HCT116 (cell line): ENCODE measurements around the gene CIDEC. TPM values are rescaled to one million over a fixed set of nuclear protein-coding genes. Genes with fewer than 3 reads are reported as not detected.

ENCODE experiments used
- ATAC-seq: fragments of 200-7000 bp; cut with Tn5 transposase; 2 replicates; pipeline ENCODE4 v1.9.1; 2020; ENCODE audit warnings: mild to moderate bottlenecking, moderate library complexity
- BruUV-seq: library from RNA; stranded (reverse); fragments of 400-500 nt; replicated peaks from 2 replicates; lab custom pipeline; 2021; lab: Mats Ljungman, UMichigan
- CTCF ChIA-PET: fragments of 300-600 bp; sonication (Branson Sonifier 250); formaldehyde crosslinking; loops from one replicate; lab custom pipeline; 2021; ENCODE audit warnings: antibody characterized with exemption; lab: Charles Lee
- POLR2A ChIA-PET: fragments of 300-600, 350-600 bp; sonication (Branson Sonifier 250); formaldehyde crosslinking; loops from one replicate; lab custom pipeline; 2021; ENCODE audit warnings: antibody characterized with exemption; lab: Charles Lee
- RAD21 ChIA-PET, 2 experiments: fragments of 300-600 bp; sonication (Branson Sonifier 250); formaldehyde crosslinking; loops; one replicate each; lab custom pipeline; 2023; ENCODE audit warnings: low total read pairs in 2 of 2; ENCODE audit not compliant: uncharacterized antibody in 2 of 2, unreplicated experiment in 2 of 2, low non-redundant PET in 1 of 2; lab: Charles Lee
- DNase-seq: peaks from one replicate; pipeline ENCODE4 v3.0.0-alpha.2; 2010; ENCODE audit warnings: low read depth, low spot score
- H2AFZ ChIP-seq: fragments of 200-600 bp; shearing (Covaris generic), sonication (generic); 2 replicates; pipeline ENCODE4 v1.6.1; 2017; ENCODE audit warnings: low read depth, mixed run types, mixed read lengths, antibody characterized with exemption, low read length; ENCODE audit not compliant: poor library complexity, severe bottlenecking
- H3K27ac ChIP-seq: 2 replicates; pipeline ENCODE4 v1.5.1; 2012; ENCODE audit warnings: low read depth, low read length
- H3K27me3 ChIP-seq: fragments of 200-600 bp; sonication (generic); 2 replicates; pipeline ENCODE4 v1.6.1; 2016; ENCODE audit warnings: mixed run types, low read length, mixed read lengths; ENCODE audit not compliant: insufficient read depth
- H3K36me3 ChIP-seq, 2 experiments: fragments of 200-500 bp in 1 of 2; fragments of 200-600 bp in 1 of 2; sonication (Bioruptor generic) in 1 of 2; sonication (generic) in 1 of 2; 2 replicates each; pipeline versions ENCODE4 v1.5.1 to v1.6.1; 2014 to 2016; ENCODE audit warnings: low read length in 2 of 2, inconsistent platforms in 1 of 2, mixed read lengths in 1 of 2, mixed run types in 1 of 2; ENCODE audit not compliant: insufficient read depth in 2 of 2, control insufficient read depth in 1 of 2
- H3K4me1 ChIP-seq, 2 experiments: fragments of 200-600 bp in 1 of 2; sonication (generic) in 1 of 2; 2 replicates each; pipeline versions ENCODE4 v1.5.1 to v1.6.1; 2012 to 2017; ENCODE audit warnings: low read length in 2 of 2, inconsistent platforms in 1 of 2, mild to moderate bottlenecking in 1 of 2, mixed read lengths in 1 of 2, mixed run types in 1 of 2, moderate library complexity in 1 of 2; ENCODE audit not compliant: insufficient read depth in 2 of 2, control insufficient read depth in 1 of 2
- H3K4me2 ChIP-seq: fragments of 200-600 bp; sonication (generic); 2 replicates; pipeline ENCODE4 v1.6.1; 2017; ENCODE audit warnings: mixed run types, low read length, mixed read lengths
- H3K4me3 ChIP-seq, 2 experiments: fragments of 200-600 bp in 1 of 2; sonication (generic) in 1 of 2; replicated peaks in 1 of 2; 2 replicates each; pipeline ENCODE4 v1.5.1; 2011 to 2016; ENCODE audit warnings: low read length in 2 of 2, control low read depth in 1 of 2, low read depth in 1 of 2, mild to moderate bottlenecking in 1 of 2, mixed read lengths in 1 of 2, mixed run types in 1 of 2
- H3K79me2 ChIP-seq: fragments of 200-600 bp; sonication (generic); 2 replicates; pipeline ENCODE4 v1.6.1; 2017; ENCODE audit warnings: mild to moderate bottlenecking, mixed run types, low read length, moderate library complexity, mixed read lengths; ENCODE audit not compliant: insufficient read depth
- H3K9ac ChIP-seq: fragments of 200-600 bp; sonication (generic); 2 replicates; pipeline ENCODE4 v1.6.1; 2016; ENCODE audit warnings: low read length, mixed read lengths
- H3K9me2 ChIP-seq: fragments of 200-600 bp; sonication (generic), shearing (Covaris generic); 2 replicates; pipeline ENCODE4 v1.6.1; 2017; ENCODE audit warnings: mixed run types, mild to moderate bottlenecking, moderate library complexity; ENCODE audit not compliant: insufficient read depth
- H3K9me3 ChIP-seq, 2 experiments: fragments of 200-500 bp in 1 of 2; fragments of 200-600 bp in 1 of 2; sonication (Bioruptor generic) in 1 of 2; sonication (generic) in 1 of 2; 2 replicates each; pipeline ENCODE4 v1.6.1; 2014 to 2017; ENCODE audit warnings: low read length in 2 of 2, mixed read lengths in 2 of 2, inconsistent platforms in 1 of 2, low read depth in 1 of 2, mild to moderate bottlenecking in 1 of 2, mixed run types in 1 of 2, moderate library complexity in 1 of 2; ENCODE audit not compliant: control insufficient read depth in 1 of 2, insufficient read depth in 1 of 2
- H4K20me1 ChIP-seq: fragments of 200-600 bp; sonication (generic), shearing (Covaris generic); 2 replicates; pipeline ENCODE4 v1.6.1; 2017; ENCODE audit warnings: mixed run types, mild to moderate bottlenecking, moderate library complexity; ENCODE audit not compliant: insufficient read depth
- CBX3 ChIP-seq: IDR thresholded peaks from 2 replicates; pipeline ENCODE4 v1.6.1; 2012; ENCODE audit warnings: low read depth
- CEBPB ChIP-seq: IDR thresholded peaks from 2 replicates; pipeline ENCODE4 v1.6.1; 2012; ENCODE audit warnings: low read depth
- EGR1 ChIP-seq: IDR thresholded peaks from 2 replicates; pipeline ENCODE4 v1.6.1; 2012; ENCODE audit warnings: low read depth
- EZH2 ChIP-seq: fragments of 200-600 bp; sonication (generic); IDR thresholded peaks from 2 replicates; pipeline ENCODE4 v1.6.1; 2017; ENCODE audit warnings: antibody characterized with exemption, mixed run types
- JUND ChIP-seq: IDR thresholded peaks from 2 replicates; pipeline ENCODE4 v1.6.1; 2012
- RAD21 ChIP-seq: IDR thresholded peaks from 2 replicates; pipeline ENCODE4 v1.6.1; 2012; ENCODE audit warnings: low read depth, mild to moderate bottlenecking
- SIN3A ChIP-seq: IDR thresholded peaks from 2 replicates; pipeline ENCODE4 v1.6.1; 2012; ENCODE audit warnings: low read depth
- SP1 ChIP-seq: IDR thresholded peaks from 2 replicates; pipeline ENCODE4 v1.6.1; 2012; ENCODE audit warnings: low read depth
- SRF ChIP-seq: IDR thresholded peaks from 2 replicates; pipeline ENCODE4 v1.6.1; 2012; ENCODE audit warnings: low read depth
- YY1 ChIP-seq: IDR thresholded peaks from 2 replicates; pipeline ENCODE4 v1.6.1; 2011; ENCODE audit warnings: low read length, low read depth, moderate library complexity, mild to moderate bottlenecking; ENCODE audit not compliant: insufficient replicate concordance; ENCODE audit errors: extremely low read depth
- ZFX ChIP-seq: fragments of 450-650 bp; IDR thresholded peaks from 2 replicates; pipeline ENCODE4 v1.6.1; 2017
- ZNF274 ChIP-seq: fragments of 200-500 bp; sonication (Bioruptor generic); IDR thresholded peaks from 2 replicates; pipeline ENCODE4 v1.6.1; 2014; ENCODE audit warnings: mild to moderate bottlenecking, low read depth, low read length, inconsistent platforms
- intact Hi-C: fragments of 100-400 bp; cut with micrococcal nuclease; formaldehyde crosslinking; loops from 2 replicates; pipeline ENCODE4 v1.10.0; 2022
- total RNA-seq: library from RNA; stranded (reverse); gene quantifications from one replicate; pipeline ENCODE4 v1.2.1, GENCODE V29; 2021; ENCODE audit not compliant: unreplicated experiment
- TF ChIP-seq, protein P1 (sequence below): IDR thresholded peaks from 2 replicates; pipeline ENCODE4 v1.6.1; 2012
- TF ChIP-seq, protein P2 (sequence below): IDR thresholded peaks from 2 replicates; pipeline ENCODE4 v1.6.1; 2011; ENCODE audit warnings: mild to moderate bottlenecking, low read length, moderate library complexity; ENCODE audit not compliant: insufficient replicate concordance; ENCODE audit errors: extremely low read depth
- TF ChIP-seq, protein P3 (sequence below): IDR thresholded peaks from 2 replicates; pipeline ENCODE4 v1.6.1; 2012; ENCODE audit warnings: low read depth
- TF ChIP-seq, protein P4 (sequence below), 3 experiments: fragments of 200-600 bp in 1 of 3; sonication (generic) in 1 of 3; IDR thresholded peaks in 2 of 3; conservative IDR thresholded peaks in 1 of 3; 2 replicates each; pipeline ENCODE4 v1.5.1; 2012 to 2017; ENCODE audit warnings: low read depth in 2 of 3, low read length in 2 of 3, antibody characterized with exemption in 1 of 3, borderline replicate concordance in 1 of 3, control low read depth in 1 of 3, mild to moderate bottlenecking in 1 of 3, mixed read lengths in 1 of 3, mixed run types in 1 of 3, moderate library complexity in 1 of 3; ENCODE audit not compliant: insufficient read depth in 1 of 3

CIDEC gene
- total RNA-seq, 1 experiment from 2014 or later, result not detected

DNA sequence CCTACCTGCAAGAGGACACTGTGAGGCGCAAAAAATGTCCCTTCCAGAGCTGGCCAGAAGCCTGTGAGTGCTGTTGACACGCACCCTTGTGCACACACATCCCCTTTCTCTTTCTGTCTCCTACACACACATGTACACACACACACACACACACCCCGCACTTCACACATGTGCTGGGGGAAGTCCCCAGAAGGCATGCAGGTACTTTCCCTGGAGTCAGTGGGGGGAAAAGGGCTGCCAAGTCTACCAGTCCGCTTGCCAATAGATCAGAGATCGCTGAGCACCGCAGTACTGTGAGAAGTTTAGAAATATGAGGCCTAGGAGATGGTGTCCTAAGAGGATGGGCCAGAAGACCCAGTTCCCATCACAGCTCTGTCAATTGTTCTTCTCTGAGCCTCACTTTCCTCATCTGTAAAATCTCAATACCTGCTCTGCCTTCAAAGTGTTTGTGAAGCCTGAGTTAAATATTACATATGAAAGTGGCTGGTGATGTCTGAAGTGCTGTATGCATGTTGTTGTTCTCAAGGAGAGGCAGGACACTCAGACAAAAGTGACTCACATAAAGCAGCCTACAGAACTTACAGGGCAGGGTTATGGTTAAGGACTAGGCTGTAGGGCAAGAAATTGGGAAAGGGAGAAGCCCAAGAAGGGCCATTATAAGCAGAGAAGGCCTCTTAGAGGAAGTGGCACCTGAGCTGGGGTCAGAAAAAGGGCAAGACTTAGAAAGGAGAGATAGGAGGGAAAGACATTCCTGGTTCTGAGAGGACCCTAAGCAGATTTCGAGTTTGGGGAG, 29.4 kb upstream of the CIDEC start:
- CTCF ChIA-PET, result interaction anchor here (1.8 kb wide), 1 partner anchor 23 kb away, joined by 3 read pairs; no protein-coding TSS in a partner anchor
- H3K27ac ChIP-seq, result no peak overlapping the region
- ATAC-seq, result no peak

More for the DNA sequence above, 29.4 kb upstream of the CIDEC start:
- no peaks in the 10 kb centered on the region for H3K9me3 ChIP-seq
- ChIA-PET POLR2A (no interaction called here), RAD21 (no interaction called here)
- TF ChIP-seq, protein P1, sequence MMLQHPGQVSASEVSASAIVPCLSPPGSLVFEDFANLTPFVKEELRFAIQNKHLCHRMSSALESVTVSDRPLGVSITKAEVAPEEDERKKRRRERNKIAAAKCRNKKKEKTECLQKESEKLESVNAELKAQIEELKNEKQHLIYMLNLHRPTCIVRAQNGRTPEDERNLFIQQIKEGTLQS, result no peak
- TF ChIP-seq SRF (no peak), YY1 (no peak), EGR1 (no peak), ZFX (no peak), SP1 (no peak), CEBPB (no peak), EZH2 (no peak), ZNF274 (no peak), JUND (no peak), SIN3A (no peak), CBX3 (no peak), RAD21 (no peak)
- TF ChIP-seq, protein P2, sequence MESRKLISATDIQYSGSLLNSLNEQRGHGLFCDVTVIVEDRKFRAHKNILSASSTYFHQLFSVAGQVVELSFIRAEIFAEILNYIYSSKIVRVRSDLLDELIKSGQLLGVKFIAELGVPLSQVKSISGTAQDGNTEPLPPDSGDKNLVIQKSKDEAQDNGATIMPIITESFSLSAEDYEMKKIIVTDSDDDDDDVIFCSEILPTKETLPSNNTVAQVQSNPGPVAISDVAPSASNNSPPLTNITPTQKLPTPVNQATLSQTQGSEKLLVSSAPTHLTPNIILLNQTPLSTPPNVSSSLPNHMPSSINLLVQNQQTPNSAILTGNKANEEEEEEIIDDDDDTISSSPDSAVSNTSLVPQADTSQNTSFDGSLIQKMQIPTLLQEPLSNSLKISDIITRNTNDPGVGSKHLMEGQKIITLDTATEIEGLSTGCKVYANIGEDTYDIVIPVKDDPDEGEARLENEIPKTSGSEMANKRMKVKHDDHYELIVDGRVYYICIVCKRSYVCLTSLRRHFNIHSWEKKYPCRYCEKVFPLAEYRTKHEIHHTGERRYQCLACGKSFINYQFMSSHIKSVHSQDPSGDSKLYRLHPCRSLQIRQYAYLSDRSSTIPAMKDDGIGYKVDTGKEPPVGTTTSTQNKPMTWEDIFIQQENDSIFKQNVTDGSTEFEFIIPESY, result no peak
- TF ChIP-seq, protein P3, sequence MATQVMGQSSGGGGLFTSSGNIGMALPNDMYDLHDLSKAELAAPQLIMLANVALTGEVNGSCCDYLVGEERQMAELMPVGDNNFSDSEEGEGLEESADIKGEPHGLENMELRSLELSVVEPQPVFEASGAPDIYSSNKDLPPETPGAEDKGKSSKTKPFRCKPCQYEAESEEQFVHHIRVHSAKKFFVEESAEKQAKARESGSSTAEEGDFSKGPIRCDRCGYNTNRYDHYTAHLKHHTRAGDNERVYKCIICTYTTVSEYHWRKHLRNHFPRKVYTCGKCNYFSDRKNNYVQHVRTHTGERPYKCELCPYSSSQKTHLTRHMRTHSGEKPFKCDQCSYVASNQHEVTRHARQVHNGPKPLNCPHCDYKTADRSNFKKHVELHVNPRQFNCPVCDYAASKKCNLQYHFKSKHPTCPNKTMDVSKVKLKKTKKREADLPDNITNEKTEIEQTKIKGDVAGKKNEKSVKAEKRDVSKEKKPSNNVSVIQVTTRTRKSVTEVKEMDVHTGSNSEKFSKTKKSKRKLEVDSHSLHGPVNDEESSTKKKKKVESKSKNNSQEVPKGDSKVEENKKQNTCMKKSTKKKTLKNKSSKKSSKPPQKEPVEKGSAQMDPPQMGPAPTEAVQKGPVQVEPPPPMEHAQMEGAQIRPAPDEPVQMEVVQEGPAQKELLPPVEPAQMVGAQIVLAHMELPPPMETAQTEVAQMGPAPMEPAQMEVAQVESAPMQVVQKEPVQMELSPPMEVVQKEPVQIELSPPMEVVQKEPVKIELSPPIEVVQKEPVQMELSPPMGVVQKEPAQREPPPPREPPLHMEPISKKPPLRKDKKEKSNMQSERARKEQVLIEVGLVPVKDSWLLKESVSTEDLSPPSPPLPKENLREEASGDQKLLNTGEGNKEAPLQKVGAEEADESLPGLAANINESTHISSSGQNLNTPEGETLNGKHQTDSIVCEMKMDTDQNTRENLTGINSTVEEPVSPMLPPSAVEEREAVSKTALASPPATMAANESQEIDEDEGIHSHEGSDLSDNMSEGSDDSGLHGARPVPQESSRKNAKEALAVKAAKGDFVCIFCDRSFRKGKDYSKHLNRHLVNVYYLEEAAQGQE, result no peak
- TF ChIP-seq, protein P4, sequence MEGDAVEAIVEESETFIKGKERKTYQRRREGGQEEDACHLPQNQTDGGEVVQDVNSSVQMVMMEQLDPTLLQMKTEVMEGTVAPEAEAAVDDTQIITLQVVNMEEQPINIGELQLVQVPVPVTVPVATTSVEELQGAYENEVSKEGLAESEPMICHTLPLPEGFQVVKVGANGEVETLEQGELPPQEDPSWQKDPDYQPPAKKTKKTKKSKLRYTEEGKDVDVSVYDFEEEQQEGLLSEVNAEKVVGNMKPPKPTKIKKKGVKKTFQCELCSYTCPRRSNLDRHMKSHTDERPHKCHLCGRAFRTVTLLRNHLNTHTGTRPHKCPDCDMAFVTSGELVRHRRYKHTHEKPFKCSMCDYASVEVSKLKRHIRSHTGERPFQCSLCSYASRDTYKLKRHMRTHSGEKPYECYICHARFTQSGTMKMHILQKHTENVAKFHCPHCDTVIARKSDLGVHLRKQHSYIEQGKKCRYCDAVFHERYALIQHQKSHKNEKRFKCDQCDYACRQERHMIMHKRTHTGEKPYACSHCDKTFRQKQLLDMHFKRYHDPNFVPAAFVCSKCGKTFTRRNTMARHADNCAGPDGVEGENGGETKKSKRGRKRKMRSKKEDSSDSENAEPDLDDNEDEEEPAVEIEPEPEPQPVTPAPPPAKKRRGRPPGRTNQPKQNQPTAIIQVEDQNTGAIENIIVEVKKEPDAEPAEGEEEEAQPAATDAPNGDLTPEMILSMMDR (IDR thresholded peaks at IDR 0.05 in 2 of 3, conservative IDR thresholded peaks at IDR 0.05 in 1 of 3; ENCODE audit: borderline replicate concordance in 1 of 3, insufficient read depth in 1 of 3, low read depth in 2 of 3, low read length in 2 of 3), result no peak
- H4K20me1 ChIP-seq, result no peaks in the 10 kb centered on the region
- H3K4me3 ChIP-seq, result no peak overlapping the region
- H2AFZ ChIP-seq, result no peak overlapping the region
- no peaks in the 10 kb centered on the region for H3K79me2 ChIP-seq
- no peak for DNase-seq
- H3K9ac ChIP-seq, result no peak overlapping the region
- H3K4me1 ChIP-seq, result no peaks in the 10 kb centered on the region
- H3K4me2 ChIP-seq, result no peak overlapping the region
- no peaks in the 10 kb centered on the region for H3K27me3 ChIP-seq
- BruUV-seq, result no TSS peak
- no peaks in the 10 kb centered on the region for H3K9me2 ChIP-seq
- intact Hi-C loops, result no loop called here
- H3K36me3 ChIP-seq, result peaks cover 0 to 3% of the 10 kb centered on the region in 2 experiments; a peak in 2 of 4 replicates
